IMR-90 (cell line): Measurements from ENCODE around the gene FBXW11. TPM values are rescaled to one million over a fixed set of nuclear protein-coding genes. Genes with fewer than 3 reads are reported as not detected.

Source experiments
- ATAC-seq: fragments of 200-7000 bp; cut with Tn5 transposase; 2 replicates; pipeline ENCODE4 v1.9.1; 2020; ENCODE audit warnings: low read depth, mild to moderate bottlenecking, moderate library complexity
- BruUV-seq: library from RNA; stranded (reverse); fragments of 400-500 nt; replicated peaks from 2 replicates; lab custom pipeline; 2021; lab: Mats Ljungman, UMichigan
- CTCF ChIA-PET: fragments of 300-600 bp; formaldehyde crosslinking; extraction: SDS; loops from one replicate; lab custom pipeline; 2021; ENCODE audit warnings: antibody characterized with exemption; lab: Yijun Ruan, JAX
- POLR2A ChIA-PET: fragments of 300-600 bp; sonication (Branson Sonifier 250); formaldehyde crosslinking; loops from one replicate; lab custom pipeline; 2022; ENCODE audit warnings: antibody characterized with exemption; ENCODE audit not compliant: unreplicated experiment; lab: Charles Lee
- DNase-seq: peaks from one replicate; pipeline ENCODE4 v3.0.0; 2013
- H2AFZ ChIP-seq: replicated peaks from 2 replicates; pipeline ENCODE3; 2013; ENCODE audit warnings: low read length, mild to moderate bottlenecking; ENCODE audit not compliant: poor library complexity
- H2AK5ac ChIP-seq: 2 replicates; pipeline ENCODE4 v1.6.1; 2013; ENCODE audit warnings: low read depth, low read length, inconsistent platforms
- H2AK9ac ChIP-seq: replicated peaks from 2 replicates; pipeline ENCODE3; 2013; ENCODE audit warnings: mild to moderate bottlenecking, low read depth, low read length, moderate library complexity; ENCODE audit not compliant: poor library complexity
- H2BK120ac ChIP-seq: 2 replicates; pipeline ENCODE4 v1.6.1; 2013; ENCODE audit warnings: low read depth, low read length, inconsistent platforms
- H2BK15ac ChIP-seq: 3 replicates; pipeline ENCODE4 v1.6.1; 2013; ENCODE audit warnings: low read depth, low read length, inconsistent platforms
- H2BK20ac ChIP-seq: 2 replicates; pipeline ENCODE4 v1.6.1; 2013; ENCODE audit warnings: low read depth, mild to moderate bottlenecking, inconsistent platforms, low read length, moderate library complexity
- H2BK5ac ChIP-seq: 2 replicates; pipeline ENCODE4 v1.6.1; 2013; ENCODE audit warnings: mild to moderate bottlenecking, low read depth, low read length, inconsistent platforms; ENCODE audit not compliant: poor library complexity, severe bottlenecking
- H3K14ac ChIP-seq: replicated peaks from 2 replicates; pipeline ENCODE4 v1.6.1; 2013; ENCODE audit warnings: low read depth, low read length, inconsistent platforms
- H3K18ac ChIP-seq: 2 replicates; pipeline ENCODE4 v1.6.1; 2013; ENCODE audit warnings: low read depth, low read length, control low read depth
- H3K23ac ChIP-seq: 2 replicates; pipeline ENCODE4 v1.6.1; 2013; ENCODE audit warnings: low read depth, low read length, inconsistent platforms
- H3K27ac ChIP-seq: 2 replicates; pipeline ENCODE4 v1.5.1; 2013; ENCODE audit warnings: mild to moderate bottlenecking, control low read depth, low read length; ENCODE audit not compliant: insufficient read depth
- H3K27me3 ChIP-seq: 2 replicates; pipeline ENCODE4 v1.6.1; 2013; ENCODE audit warnings: low read length; ENCODE audit not compliant: control insufficient read depth, insufficient read depth
- H3K36me3 ChIP-seq: 2 replicates; pipeline ENCODE4 v1.6.1; 2013; ENCODE audit warnings: low read length, mixed read lengths; ENCODE audit not compliant: control insufficient read depth, insufficient read depth
- H3K4ac ChIP-seq: 2 replicates; pipeline ENCODE4 v1.6.1; 2013; ENCODE audit warnings: low read depth, low read length, inconsistent platforms
- H3K4me1 ChIP-seq: 2 replicates; pipeline ENCODE4 v1.6.1; 2013; ENCODE audit warnings: low read length, mixed read lengths; ENCODE audit not compliant: control insufficient read depth, insufficient read depth
- H3K4me2 ChIP-seq: 2 replicates; pipeline ENCODE4 v1.6.1; 2013; ENCODE audit warnings: low read depth, mild to moderate bottlenecking, control low read depth, low read length, moderate library complexity
- H3K4me3 ChIP-seq: 2 replicates; pipeline ENCODE4 v1.5.1; 2013; ENCODE audit warnings: low read depth, mild to moderate bottlenecking, control low read depth, low read length, moderate library complexity; ENCODE audit not compliant: insufficient read depth
- H3K56ac ChIP-seq: 2 replicates; pipeline ENCODE4 v1.6.1; 2013; ENCODE audit warnings: low read length, inconsistent platforms; ENCODE audit not compliant: insufficient read depth; ENCODE audit errors: extremely low read depth
- H3K79me1 ChIP-seq, 2 experiments: 2 replicates each; pipeline ENCODE4 v1.6.1; 2013; ENCODE audit warnings: low read length in 2 of 2, inconsistent platforms in 1 of 2, low read depth in 1 of 2
- H3K9ac ChIP-seq: 2 replicates; pipeline ENCODE4 v1.6.1; 2013; ENCODE audit warnings: low read depth, low read length, control low read depth
- H3K9me1 ChIP-seq: 2 replicates; pipeline ENCODE4 v1.6.1; 2013; ENCODE audit warnings: low read length, inconsistent platforms; ENCODE audit not compliant: insufficient read depth
- H3K9me3 ChIP-seq: 2 replicates; pipeline ENCODE4 v1.6.1; 2013; ENCODE audit warnings: low read length; ENCODE audit not compliant: control insufficient read depth, insufficient read depth
- H4K20me1 ChIP-seq: 2 replicates; pipeline ENCODE4 v1.6.1; 2013; ENCODE audit warnings: low read length, inconsistent platforms; ENCODE audit not compliant: insufficient read depth
- H4K5ac ChIP-seq: 2 replicates; pipeline ENCODE4 v1.6.1; 2013; ENCODE audit warnings: mild to moderate bottlenecking, low read depth, low read length, control low read depth
- H4K8ac ChIP-seq, 2 experiments: 2 replicates each; pipeline ENCODE4 v1.6.1; 2013; ENCODE audit warnings: low read depth in 2 of 2, low read length in 2 of 2, control low read depth in 1 of 2, inconsistent platforms in 1 of 2
- H4K91ac ChIP-seq: 2 replicates; pipeline ENCODE4 v1.6.1; 2013; ENCODE audit warnings: low read depth, low read length, inconsistent platforms; ENCODE audit not compliant: insufficient read depth
- BHLHE40 ChIP-seq: fragments of 150-350 bp; IDR thresholded peaks from 2 replicates; pipeline ENCODE4 v1.6.1; 2016; ENCODE audit warnings: mild to moderate bottlenecking, low read depth, low read length
- CEBPB ChIP-seq: IDR thresholded peaks from 2 replicates; pipeline ENCODE4 v1.6.1; 2012; ENCODE audit warnings: low read depth, low read length, improper control_type of control experiment
- FOS ChIP-seq: fragments of 150-350 bp; IDR thresholded peaks from 2 replicates; pipeline ENCODE4 v1.6.1; 2016; ENCODE audit warnings: low read depth, low read length
- MAFK ChIP-seq: IDR thresholded peaks from 2 replicates; pipeline ENCODE4 v1.6.1; 2012; ENCODE audit warnings: low read depth, low read length, improper control_type of control experiment
- NFE2L2 ChIP-seq: fragments of 150-350 bp; IDR thresholded peaks from 2 replicates; pipeline ENCODE4 v1.6.1; 2016; ENCODE audit warnings: low read depth, mild to moderate bottlenecking, low read length
- RCOR1 ChIP-seq: IDR thresholded peaks from 2 replicates; pipeline ENCODE4 v1.6.1; 2012; ENCODE audit warnings: mild to moderate bottlenecking, low read length, improper control_type of control experiment; ENCODE audit not compliant: insufficient replicate concordance
- RFX5 ChIP-seq: IDR thresholded peaks from 2 replicates; pipeline ENCODE4 v1.8.0; 2012; ENCODE audit warnings: low read depth, mild to moderate bottlenecking, low read length, moderate library complexity
- WGBS, 2 experiments: methylation state at CpG; one replicate each; pipeline versions ENCODE4 v1.1.5 to v1.1.7; 2013; ENCODE audit warnings: missing lambda C conversion rate in 2 of 2; ENCODE audit not compliant: insufficient read length in 1 of 2; ENCODE audit errors: extremely low coverage in 2 of 2; 5-methylcytosine and 5-hydroxymethylcytosine counted together
- dilution Hi-C: fragments of 300-500 bp; cut with HindIII; formaldehyde crosslinking; loops from one replicate; pipeline ENCODE4 v1.14.3; 2018; ENCODE audit warnings: low sequenced_read_pairs; ENCODE audit not compliant: unreplicated experiment
- in situ Hi-C: fragments of 300-500 bp; cut with MboI; formaldehyde crosslinking; loops from 3 replicates; pipeline ENCODE4 v1.14.3; 2019; ENCODE audit warnings: low sequenced_read_pairs, inconsistent platforms, mixed read lengths
- intact Hi-C: fragments of 100-400 bp; cut with micrococcal nuclease; formaldehyde crosslinking; loops from 2 replicates; pipeline ENCODE4 v1.10.0; 2022
- polyA plus RNA-seq, 3 experiments: library from polyadenylated mRNA; depleted of rRNA; stranded (reverse); fragments of >200 nt; gene quantifications; 2 replicates each; pipeline ENCODE4 v1.2.3, GENCODE V29; 2012; ENCODE audit warnings: low replicate concordance in 1 of 3
- total RNA-seq: library from RNA; depleted of rRNA; stranded (reverse); fragments of >200 nt; gene quantifications from 2 replicates; pipeline ENCODE4 v1.2.3, GENCODE V29; 2012
- TF ChIP-seq, protein P1 (sequence below): fragments of 150-350 bp; IDR thresholded peaks from 2 replicates; pipeline ENCODE4 v1.6.1; 2017; ENCODE audit warnings: mild to moderate bottlenecking, antibody characterized with exemption, low read length, low read depth
- TF ChIP-seq, protein P2 (sequence below): conservative IDR thresholded peaks from 2 replicates; pipeline ENCODE4 v1.5.1; 2012; ENCODE audit warnings: mild to moderate bottlenecking, low read depth, low read length, improper control_type of control experiment
- TF ChIP-seq, protein P3 (sequence below): fragments of 150-350 bp; IDR thresholded peaks from 2 replicates; pipeline ENCODE4 v1.6.1; 2016; ENCODE audit warnings: low read depth, mild to moderate bottlenecking, low read length, moderate library complexity, borderline replicate concordance

FBXW11 gene
- total and polyA plus RNA-seq, 2 of the 4 experiments (the other 2 are of a cell fraction): 34.3 to 97.1 TPM

DNA sequence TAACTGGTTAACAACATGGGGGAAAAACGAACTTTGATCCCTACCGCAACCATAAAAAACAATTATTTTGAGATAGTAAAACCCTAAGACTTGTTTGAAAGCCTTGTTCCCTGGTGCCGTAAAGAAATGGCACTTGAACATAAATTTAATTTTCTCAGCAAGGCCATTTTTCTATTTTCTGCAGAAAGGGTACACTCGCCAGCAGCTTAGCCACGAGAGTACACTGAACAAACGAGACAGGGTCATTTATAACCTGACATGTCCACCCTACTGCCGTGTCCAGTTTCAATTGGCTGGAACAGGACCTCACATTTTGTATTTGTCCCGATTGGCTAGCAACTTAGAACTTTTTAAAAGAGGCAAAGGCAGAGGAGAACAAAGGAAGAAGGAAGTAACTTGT, 26.8 kb downstream of the FBXW11 start:
- peaks cover 69% of the 10 kb centered on the region for H4K20me1 ChIP-seq
- no peak overlapping the region for H3K4me3 ChIP-seq
- dilution Hi-C loops (no loop called here), intact Hi-C loops (no loop called here), in situ Hi-C loops (no loop called here)
- TF ChIP-seq, protein P1, sequence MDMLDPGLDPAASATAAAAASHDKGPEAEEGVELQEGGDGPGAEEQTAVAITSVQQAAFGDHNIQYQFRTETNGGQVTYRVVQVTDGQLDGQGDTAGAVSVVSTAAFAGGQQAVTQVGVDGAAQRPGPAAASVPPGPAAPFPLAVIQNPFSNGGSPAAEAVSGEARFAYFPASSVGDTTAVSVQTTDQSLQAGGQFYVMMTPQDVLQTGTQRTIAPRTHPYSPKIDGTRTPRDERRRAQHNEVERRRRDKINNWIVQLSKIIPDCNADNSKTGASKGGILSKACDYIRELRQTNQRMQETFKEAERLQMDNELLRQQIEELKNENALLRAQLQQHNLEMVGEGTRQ: no peak
- TF ChIP-seq CEBPB (no peak), NFE2L2 (no peak), BHLHE40 (no peak), RCOR1 (no peak), MAFK (no peak), FOS (no peak), RFX5 (no peak)
- TF ChIP-seq, protein P2, sequence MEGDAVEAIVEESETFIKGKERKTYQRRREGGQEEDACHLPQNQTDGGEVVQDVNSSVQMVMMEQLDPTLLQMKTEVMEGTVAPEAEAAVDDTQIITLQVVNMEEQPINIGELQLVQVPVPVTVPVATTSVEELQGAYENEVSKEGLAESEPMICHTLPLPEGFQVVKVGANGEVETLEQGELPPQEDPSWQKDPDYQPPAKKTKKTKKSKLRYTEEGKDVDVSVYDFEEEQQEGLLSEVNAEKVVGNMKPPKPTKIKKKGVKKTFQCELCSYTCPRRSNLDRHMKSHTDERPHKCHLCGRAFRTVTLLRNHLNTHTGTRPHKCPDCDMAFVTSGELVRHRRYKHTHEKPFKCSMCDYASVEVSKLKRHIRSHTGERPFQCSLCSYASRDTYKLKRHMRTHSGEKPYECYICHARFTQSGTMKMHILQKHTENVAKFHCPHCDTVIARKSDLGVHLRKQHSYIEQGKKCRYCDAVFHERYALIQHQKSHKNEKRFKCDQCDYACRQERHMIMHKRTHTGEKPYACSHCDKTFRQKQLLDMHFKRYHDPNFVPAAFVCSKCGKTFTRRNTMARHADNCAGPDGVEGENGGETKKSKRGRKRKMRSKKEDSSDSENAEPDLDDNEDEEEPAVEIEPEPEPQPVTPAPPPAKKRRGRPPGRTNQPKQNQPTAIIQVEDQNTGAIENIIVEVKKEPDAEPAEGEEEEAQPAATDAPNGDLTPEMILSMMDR: no peak
- TF ChIP-seq, protein P3, sequence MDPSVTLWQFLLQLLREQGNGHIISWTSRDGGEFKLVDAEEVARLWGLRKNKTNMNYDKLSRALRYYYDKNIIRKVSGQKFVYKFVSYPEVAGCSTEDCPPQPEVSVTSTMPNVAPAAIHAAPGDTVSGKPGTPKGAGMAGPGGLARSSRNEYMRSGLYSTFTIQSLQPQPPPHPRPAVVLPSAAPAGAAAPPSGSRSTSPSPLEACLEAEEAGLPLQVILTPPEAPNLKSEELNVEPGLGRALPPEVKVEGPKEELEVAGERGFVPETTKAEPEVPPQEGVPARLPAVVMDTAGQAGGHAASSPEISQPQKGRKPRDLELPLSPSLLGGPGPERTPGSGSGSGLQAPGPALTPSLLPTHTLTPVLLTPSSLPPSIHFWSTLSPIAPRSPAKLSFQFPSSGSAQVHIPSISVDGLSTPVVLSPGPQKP: no peak
- H2BK15ac ChIP-seq: no peak overlapping the region
- CTCF ChIA-PET: no interaction called here
- H3K79me1 ChIP-seq: peaks cover 29 to 74% of the 10 kb centered on the region in 2 experiments
- BruUV-seq: no TSS peak
- POLR2A ChIA-PET: no interaction called here
- H3K9me3 ChIP-seq: peaks cover 6% of the 10 kb centered on the region
- H4K5ac ChIP-seq: no peak overlapping the region
- DNase-seq: no peak
- H3K4me1 ChIP-seq: peaks cover 8% of the 10 kb centered on the region
- H3K9ac ChIP-seq: no peak overlapping the region
- WGBS, 2 experiments: no CpG with 5 or more reads among the region's 8 CpGs
- no peak overlapping the region for H3K4me2 ChIP-seq
- no peak overlapping the region for H3K18ac ChIP-seq
- H2BK5ac ChIP-seq: no peak overlapping the region
- H3K27ac ChIP-seq: no peak overlapping the region
- peaks cover 3% of the 10 kb centered on the region; the same call in 1 of the 2 replicates for H3K36me3 ChIP-seq
- no peak overlapping the region for H4K8ac ChIP-seq
- H3K4ac ChIP-seq: no peak overlapping the region
- no peak for ATAC-seq
- no peak overlapping the region for H2AK5ac ChIP-seq
- H3K27me3 ChIP-seq: no peaks in the 10 kb centered on the region
- no peak overlapping the region for H2BK120ac ChIP-seq
- H3K56ac ChIP-seq: no peak overlapping the region
- H3K23ac ChIP-seq: no peak overlapping the region
- peaks cover 15% of the 10 kb centered on the region; the same call in 1 of the 2 replicates for H3K9me1 ChIP-seq
- H2AFZ ChIP-seq: no peak overlapping the region
- H4K91ac ChIP-seq: no peak overlapping the region
- H2AK9ac ChIP-seq: no peak overlapping the region
- no peak overlapping the region for H2BK20ac ChIP-seq
- no peak overlapping the region for H3K14ac ChIP-seq
